GM18499 (cell line): ENCODE measurements around the gene ENTPD5.
"Not testable (repeated sequence)": the region's sequence is repeated elsewhere in the genome, so short reads cannot be mapped to it uniquely, and the experiment has no call there.

Experiments used
- ATAC-seq: cut with Tn5 transposase; IDR thresholded peaks from one replicate; pipeline ENCODE4 v1.9.1; 2021; ENCODE audit warnings: moderate number of reproducible peaks; ENCODE audit not compliant: insufficient read depth, unreplicated experiment

ENTPD5 gene

GRCh38 chr14:73949752-73950734, 69.0 kb downstream of the ENTPD5 start, which contains the start of the genes COQ6 and FAM161B:
Gene COQ6 (plus strand): TSS chr14:73950302. CDS start chr14:73950333, 31 bp downstream.
Gene FAM161B (minus strand): TSS chr14:73950094. CDS start chr14:73950026, 68 bp downstream.
- ATAC-seq: peak; percentile 75

- no peak for ATAC-seq
Measured at GRCh38 chr14:73945159-73945670, 73.9 kb downstream of the ENTPD5 start.

- no peak for ATAC-seq
Measured at GRCh38 chr14:73944432-73945158, 74.5 kb downstream of the ENTPD5 start.

GRCh38 chr14:73943083-73943482, 76.0 kb downstream of the ENTPD5 start:
- no peak for ATAC-seq

- no peak for ATAC-seq
Measured at GRCh38 chr14:73942180-73942579, 76.9 kb downstream of the ENTPD5 start.

- no peak for ATAC-seq
Measured at GRCh38 chr14:73937012-73937411, 82.1 kb downstream of the ENTPD5 start.

GRCh38 chr14:73936548-73936947, 82.5 kb downstream of the ENTPD5 start:
- no peak for ATAC-seq

GRCh38 chr14:73935666-73936065, 83.4 kb downstream of the ENTPD5 start:
- no peak for ATAC-seq

GRCh38 chr14:73924337-73924736, 94.8 kb downstream of the ENTPD5 start:
- no peak for ATAC-seq

- not testable (repeated sequence) for ATAC-seq
Measured at GRCh38 chr14:73919457-73919856, 99.6 kb downstream of the ENTPD5 start.

GRCh38 chr14:73916324-73916723, 102.8 kb downstream of the ENTPD5 start:
- ATAC-seq: no peak

GRCh38 chr14:73913256-73913655, 105.8 kb downstream of the ENTPD5 start:
- ATAC-seq: no peak

- no peak for ATAC-seq
Measured at GRCh38 chr14:73909681-73910080, 109.4 kb downstream of the ENTPD5 start.
